Right atrium auricular region (tissue), 2 donors: Measurements from ENCODE around the gene ZNF775. TPM values are rescaled to one million over a fixed set of nuclear protein-coding genes. Genes with fewer than 3 reads are reported as not detected.

ENCODE experiments used
- DNase-seq: peaks from one replicate; pipeline ENCODE4 v3.0.0-alpha.2; 2019; ENCODE audit warnings: low spot score
- H3K27ac ChIP-seq, 2 donors: fragments of 200-600 bp; sonication (generic); 1 replicate in 1 of 2; 2 replicates in 1 of 2; pipeline ENCODE4 v1.5.1; 2016 to 2019
- H3K27me3 ChIP-seq, 2 donors: fragments of 200-600 bp; sonication (generic); one replicate each; pipeline versions ENCODE4 v1.5.1 to v1.6.0; 2017 to 2019
- H3K36me3 ChIP-seq: fragments of 200-600 bp; sonication (generic); one replicate; pipeline ENCODE4 v1.5.1; 2016
- H3K4me1 ChIP-seq, 2 donors: fragments of 200-600 bp; sonication (generic); one replicate each; pipeline versions ENCODE4 v1.5.1 to v1.6.0; 2017 to 2019
- H3K4me3 ChIP-seq, 2 donors: fragments of 200-600 bp; sonication (generic); 1 replicate in 1 of 2; 2 replicates in 1 of 2; pipeline ENCODE4 v1.5.1; 2017 to 2019; ENCODE audit warnings: mild to moderate bottlenecking in 1 of 2, moderate library complexity in 1 of 2
- H3K9me3 ChIP-seq, 2 donors: fragments of 200-600 bp; sonication (generic); one replicate each; pipeline ENCODE4 v1.5.1; 2019
- CTCF ChIP-seq, 2 donors: fragments of 200-600 bp; sonication (generic); IDR thresholded peaks; one replicate each; pipeline ENCODE4 v1.5.1; 2019; ENCODE audit warnings: antibody characterized with exemption in 2 of 2
- total RNA-seq, 2 donors: library from RNA; depleted of rRNA; stranded (reverse); fragments of >200 nt; gene quantifications; one replicate each; pipeline ENCODE4 v1.1.0, GENCODE V29; 2016

ZNF775 gene
- total RNA-seq, 2 donors from 2014 or later, result 4.1 to 6.2 TPM

- no peaks in the 10 kb centered on the region for H3K9me3 ChIP-seq
- TF ChIP-seq CTCF (IDR thresholded peaks at IDR 0.05), result no peak
- peaks cover 41% of the 10 kb centered on the region for H3K36me3 ChIP-seq
- H3K4me1 ChIP-seq, result peaks cover 0 to 49% of the 10 kb centered on the region in 2 donors
- no peak for DNase-seq
- no peaks in the 10 kb centered on the region for H3K27me3 ChIP-seq
- H3K4me3 ChIP-seq, result no peak overlapping the region
- H3K27ac ChIP-seq, result peak overlapping the region in 1 of 2 donors; percentile 34
These were observed 4.7 kb upstream of the ZNF775 start for GRCh38 chr7:150374472-150374871.

GRCh38 chr7:150375662-150376521 lies 3.2 kb upstream of the ZNF775 start:
- Histone ChIP-seq H3K4me3 (no peak overlapping the region), H3K36me3 (peaks cover 29% of the 10 kb centered on the region), H3K9me3 (no peaks in the 10 kb centered on the region), H3K27ac (no peak overlapping the region), H3K4me1 (peaks cover 0 to 49% of the 10 kb centered on the region in 2 donors), H3K27me3 (no peaks in the 10 kb centered on the region)
- DNase-seq, result no peak
- TF ChIP-seq CTCF (IDR thresholded peaks at IDR 0.05), result no peak

- Histone ChIP-seq H3K4me3 (no peak overlapping the region), H3K36me3 (peaks cover 22% of the 10 kb centered on the region), H3K4me1 (peaks cover 0 to 48% of the 10 kb centered on the region in 2 donors), H3K27ac (peak overlapping the region in 1 of 2 donors; percentile 10), H3K27me3 (no peaks in the 10 kb centered on the region), H3K9me3 (no peaks in the 10 kb centered on the region)
- DNase-seq, result no peak
- TF ChIP-seq CTCF (IDR thresholded peaks at IDR 0.05), result no peak
These were observed 2.6 kb upstream of the ZNF775 start for GRCh38 chr7:150376560-150376959.

DNA sequence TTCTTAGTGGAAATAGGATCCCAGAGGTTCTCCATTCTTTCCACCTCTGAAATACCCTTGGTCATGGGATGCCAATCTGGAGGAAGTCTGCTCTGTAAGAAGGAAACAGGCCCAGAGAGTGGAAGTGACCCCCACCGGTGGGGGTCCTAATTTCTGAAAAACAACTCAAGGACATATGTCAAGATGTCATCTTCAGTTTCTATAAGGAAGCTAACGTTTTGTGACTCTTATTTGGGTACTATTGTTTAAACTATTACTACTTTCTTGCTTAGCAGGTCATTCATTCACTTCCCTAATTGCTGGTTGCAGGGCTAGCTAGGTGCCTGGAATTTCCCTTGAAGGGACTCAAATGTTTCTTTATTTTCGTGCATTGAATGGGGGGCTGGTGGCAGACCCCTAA lies 1.9 kb upstream of the ZNF775 start:
- H3K4me1 ChIP-seq, result peaks cover 0 to 49% of the 10 kb centered on the region in 2 donors
- TF ChIP-seq CTCF (IDR thresholded peaks at IDR 0.05), result no peak
- H3K27ac ChIP-seq, result no peak overlapping the region

DNA sequence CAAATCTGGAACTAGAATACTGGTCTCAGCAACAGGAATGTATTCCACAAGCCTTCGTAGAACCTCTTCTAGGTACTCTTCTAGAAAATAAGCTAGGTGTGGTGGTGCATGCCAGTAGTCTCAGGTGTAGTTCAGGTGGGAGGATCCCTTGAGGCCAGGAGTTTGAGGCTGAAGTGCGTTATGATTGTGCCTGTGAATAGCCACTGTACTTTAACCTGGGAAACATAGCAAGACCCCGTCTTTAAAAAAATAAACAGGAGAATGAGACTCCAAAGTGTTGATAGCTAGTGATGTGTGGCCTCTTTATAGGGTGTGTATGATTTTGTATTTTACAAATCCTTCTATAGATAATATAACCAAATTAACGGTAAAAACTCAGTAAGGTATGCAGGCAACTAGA lies 1.5 kb upstream of the ZNF775 start:
- TF ChIP-seq CTCF (IDR thresholded peaks at IDR 0.05), result no peak
- Histone ChIP-seq H3K27me3 (no peaks in the 10 kb centered on the region), H3K36me3 (peaks cover 11% of the 10 kb centered on the region), H3K9me3 (no peaks in the 10 kb centered on the region), H3K4me3 (no peak overlapping the region), H3K4me1 (peaks cover 0 to 52% of the 10 kb centered on the region in 2 donors), H3K27ac (peak overlapping the region in 1 of 2 donors; percentile 96)
- DNase-seq, result no peak

More for the DNA sequence above, 1.9 kb upstream of the ZNF775 start:
- Histone ChIP-seq H3K9me3 (no peaks in the 10 kb centered on the region), H3K4me3 (no peak overlapping the region), H3K36me3 (peaks cover 16% of the 10 kb centered on the region), H3K27me3 (no peaks in the 10 kb centered on the region)
- no peak for DNase-seq
